IPS-20b (cell line): Measurements from ENCODE around the gene TFAP2D.

Experiments
- H3K27ac ChIP-seq: one replicate; pipeline ENCODE4 v1.5.1; 2013; ENCODE audit warnings: low read length
- H3K27me3 ChIP-seq: 2 replicates; pipeline ENCODE4 v1.6.1; 2013; ENCODE audit warnings: mild to moderate bottlenecking, low read length, inconsistent platforms; ENCODE audit not compliant: insufficient read depth
- H3K36me3 ChIP-seq: 2 replicates; pipeline ENCODE4 v1.6.1; 2013; ENCODE audit warnings: low read depth, mild to moderate bottlenecking, inconsistent platforms, low read length, moderate library complexity; ENCODE audit not compliant: insufficient read depth
- H3K4me1 ChIP-seq: 2 replicates; pipeline ENCODE4 v1.6.1; 2013; ENCODE audit warnings: mild to moderate bottlenecking, control low read depth, inconsistent platforms, low read length, moderate library complexity; ENCODE audit not compliant: insufficient read depth
- H3K4me3 ChIP-seq: 2 replicates; pipeline ENCODE4 v1.5.1; 2013; ENCODE audit warnings: mild to moderate bottlenecking, low read length, inconsistent platforms
- H3K9ac ChIP-seq: 2 replicates; pipeline ENCODE4 v1.6.1; 2013; ENCODE audit warnings: low read depth, mild to moderate bottlenecking, inconsistent platforms, low read length, moderate library complexity
- H3K9me3 ChIP-seq: 2 replicates; pipeline ENCODE4 v1.6.1; 2013; ENCODE audit warnings: mild to moderate bottlenecking, low read depth, low read length, inconsistent platforms; ENCODE audit not compliant: insufficient read depth

TFAP2D gene

GRCh38 chr6:50795574-50795973 lies 82.2 kb downstream of the TFAP2D start:
- Histone ChIP-seq H3K27me3 (no peaks in the 10 kb centered on the region), H3K36me3 (no peaks in the 10 kb centered on the region), H3K9ac (no peak overlapping the region), H3K4me3 (no peak overlapping the region), H3K27ac (no peak overlapping the region), H3K9me3 (no peaks in the 10 kb centered on the region), H3K4me1 (no peaks in the 10 kb centered on the region)

GRCh38 chr6:50804283-50804682 lies 91.0 kb downstream of the TFAP2D start:
- H3K4me1 ChIP-seq, result no peaks in the 10 kb centered on the region
- no peaks in the 10 kb centered on the region for H3K36me3 ChIP-seq
- H3K9me3 ChIP-seq, result no peaks in the 10 kb centered on the region
- no peaks in the 10 kb centered on the region for H3K27me3 ChIP-seq
- H3K4me3 ChIP-seq, result no peak overlapping the region
- no peak overlapping the region for H3K27ac ChIP-seq
- H3K9ac ChIP-seq, result no peak overlapping the region

GRCh38 chr6:50807035-50807434 lies 93.7 kb downstream of the TFAP2D start:
- no peaks in the 10 kb centered on the region; the same call in 1 of the 2 replicates for H3K9me3 ChIP-seq
- no peak overlapping the region for H3K9ac ChIP-seq
- no peaks in the 10 kb centered on the region for H3K27me3 ChIP-seq
- no peak overlapping the region for H3K4me3 ChIP-seq
- H3K27ac ChIP-seq, result no peak overlapping the region
- H3K36me3 ChIP-seq, result no peaks in the 10 kb centered on the region
- no peaks in the 10 kb centered on the region for H3K4me1 ChIP-seq

- H3K9me3 ChIP-seq, result no peaks in the 10 kb centered on the region; the same call in 1 of the 2 replicates
- no peak overlapping the region for H3K9ac ChIP-seq
- peak overlapping the region; percentile 65 for H3K4me3 ChIP-seq
- no peaks in the 10 kb centered on the region; the same call in 1 of the 2 replicates for H3K4me1 ChIP-seq
- no peaks in the 10 kb centered on the region for H3K36me3 ChIP-seq
- H3K27ac ChIP-seq, result no peak overlapping the region
- H3K27me3 ChIP-seq, result peaks cover 75% of the 10 kb centered on the region
Observed at GRCh38 chr6:50815436-50816114, 102.2 kb downstream of the TFAP2D start.

DNA sequence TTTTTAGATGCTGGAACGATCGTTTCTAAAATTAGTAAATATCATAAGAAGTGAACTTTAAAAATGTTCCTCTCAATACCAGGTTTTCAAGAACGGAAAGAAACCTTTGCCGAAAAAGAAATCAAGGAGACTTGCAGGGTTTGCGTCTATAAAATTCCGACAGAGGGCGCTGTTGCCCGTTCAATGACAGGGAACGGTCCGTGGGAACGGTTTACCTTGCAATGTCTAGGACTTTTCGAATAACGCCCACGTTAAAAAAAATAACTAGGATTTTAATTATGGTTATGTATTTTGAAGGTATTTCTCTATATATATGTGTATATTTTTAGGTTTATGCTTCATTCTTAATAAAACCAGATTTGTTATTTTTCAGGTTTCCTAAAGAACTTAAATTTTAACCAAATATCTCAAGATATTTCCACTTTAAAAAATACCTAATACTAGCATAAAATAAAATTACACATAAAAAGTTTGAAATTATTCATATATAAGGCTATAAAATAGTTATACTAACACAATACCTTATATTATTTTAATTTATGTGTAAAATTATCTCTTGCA lies 102.9 kb downstream of the TFAP2D start:
- Histone ChIP-seq H3K4me3 (peak overlapping the region; percentile 65), H3K27me3 (peaks cover 81% of the 10 kb centered on the region), H3K9me3 (no peaks in the 10 kb centered on the region), H3K27ac (no peak overlapping the region), H3K4me1 (no peaks in the 10 kb centered on the region; the same call in 1 of the 2 replicates), H3K36me3 (no peaks in the 10 kb centered on the region), H3K9ac (no peak overlapping the region)

DNA sequence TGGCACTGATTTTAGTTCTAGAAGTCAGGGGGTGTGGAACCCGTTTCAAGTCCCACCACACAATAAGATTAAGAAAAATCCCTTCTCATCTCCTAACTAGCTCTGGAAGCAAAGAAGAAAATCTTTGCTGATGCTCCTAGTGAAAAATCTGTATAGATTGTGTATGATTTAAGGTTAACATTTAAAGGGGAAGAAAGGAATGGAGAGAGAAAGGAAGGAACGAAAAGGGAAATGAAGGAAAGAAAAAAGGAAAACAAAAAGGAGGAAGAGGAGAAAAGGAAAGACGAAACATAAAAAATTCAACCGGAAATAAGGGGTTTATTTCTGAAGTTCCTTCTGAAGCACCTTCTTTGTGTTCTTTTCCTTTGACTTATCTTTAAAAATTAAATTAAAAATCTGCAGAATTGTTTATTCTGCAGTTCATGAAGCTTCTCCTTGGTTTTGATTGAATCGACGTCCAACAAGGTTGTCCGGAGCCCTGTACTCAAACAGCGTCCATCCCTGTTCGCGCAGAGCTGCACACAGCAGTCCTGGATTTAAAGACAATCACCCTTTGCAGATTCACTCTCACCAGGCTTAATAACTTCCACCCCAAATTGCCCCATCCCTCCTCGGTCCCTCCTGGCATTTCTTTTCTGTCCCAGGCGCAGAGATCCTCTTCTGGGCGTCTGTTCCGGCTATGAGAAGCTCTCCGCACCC lies 103.8 kb downstream of the TFAP2D start:
- H3K4me3 ChIP-seq, result no peak overlapping the region
- peaks cover 90% of the 10 kb centered on the region for H3K27me3 ChIP-seq
- H3K27ac ChIP-seq, result no peak overlapping the region
- peaks cover 5% of the 10 kb centered on the region; the same call in 1 of the 2 replicates for H3K4me1 ChIP-seq
- H3K36me3 ChIP-seq, result no peaks in the 10 kb centered on the region
- H3K9me3 ChIP-seq, result no peaks in the 10 kb centered on the region
- H3K9ac ChIP-seq, result no peak overlapping the region

- H3K4me3 ChIP-seq, result no peak overlapping the region
- H3K27me3 ChIP-seq, result peaks cover 95% of the 10 kb centered on the region
- H3K4me1 ChIP-seq, result peaks cover 6% of the 10 kb centered on the region; the same call in 1 of the 2 replicates
- no peak overlapping the region for H3K9ac ChIP-seq
- no peaks in the 10 kb centered on the region for H3K36me3 ChIP-seq
- H3K27ac ChIP-seq, result no peak overlapping the region
- no peaks in the 10 kb centered on the region for H3K9me3 ChIP-seq
Observed at GRCh38 chr6:50817646-50817950, 104.3 kb downstream of the TFAP2D start.

- Histone ChIP-seq H3K4me3 (no peak overlapping the region), H3K9ac (no peak overlapping the region), H3K4me1 (peaks cover 8% of the 10 kb centered on the region; the same call in 1 of the 2 replicates), H3K36me3 (no peaks in the 10 kb centered on the region), H3K27ac (no peak overlapping the region), H3K27me3 (peaks cover 99% of the 10 kb centered on the region), H3K9me3 (no peaks in the 10 kb centered on the region)
Observed at GRCh38 chr6:50818020-50818419, 104.7 kb downstream of the TFAP2D start.

DNA sequence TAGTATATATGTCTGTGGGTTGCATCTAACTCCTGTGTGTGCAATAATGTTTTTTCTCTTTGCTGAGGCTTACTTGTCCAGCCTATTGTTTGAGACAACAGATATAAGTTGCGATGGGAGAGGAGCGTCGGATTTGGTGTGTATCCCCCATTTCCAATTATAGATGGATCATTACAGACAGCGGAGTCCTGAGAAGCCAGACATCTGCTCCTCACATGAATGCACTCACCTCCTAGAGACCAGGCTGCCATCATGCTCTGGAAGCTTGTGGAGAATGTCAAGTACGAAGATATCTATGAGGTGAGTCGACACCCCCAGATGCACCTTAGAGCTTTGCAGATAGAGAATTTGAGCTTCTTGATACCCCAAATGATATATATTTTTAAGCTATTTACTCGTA lies 105.3 kb downstream of the TFAP2D start, which contains the start of gene TFAP2B:
Gene TFAP2B, plus strand, starts transcription at position 199 of the 400 bp plus-strand sequence. Its CDS starts 21 bp downstream, at position 220.
- Histone ChIP-seq H3K9ac (no peak within 1 kb of the TSS), H3K27me3 (peaks cover 100% of the 10 kb centered on the region)

GRCh38 chr6:50819466-50819903 lies 106.2 kb downstream of the TFAP2D start:
- peak overlapping the region; percentile 6; the same call in 1 of the 2 replicates for H3K4me3 ChIP-seq
- no peak overlapping the region for H3K27ac ChIP-seq
- no peaks in the 10 kb centered on the region for H3K36me3 ChIP-seq
- H3K9me3 ChIP-seq, result no peaks in the 10 kb centered on the region
- H3K4me1 ChIP-seq, result peaks cover 18% of the 10 kb centered on the region; the same call in 1 of the 2 replicates
- H3K27me3 ChIP-seq, result peaks cover 100% of the 10 kb centered on the region
- no peak overlapping the region for H3K9ac ChIP-seq

More for the DNA sequence above, 105.3 kb downstream of the TFAP2D start, which contains the start of gene TFAP2B:
- Histone ChIP-seq H3K4me3 (peak within 1 kb of the TSS; percentile 6; the same call in 1 of the 2 replicates), H3K9me3 (no peaks in the 10 kb centered on the region), H3K27ac (no peak within 1 kb of the TSS), H3K4me1 (peaks cover 11% of the 10 kb centered on the region; the same call in 1 of the 2 replicates), H3K36me3 (no peaks in the 10 kb centered on the region)

DNA sequence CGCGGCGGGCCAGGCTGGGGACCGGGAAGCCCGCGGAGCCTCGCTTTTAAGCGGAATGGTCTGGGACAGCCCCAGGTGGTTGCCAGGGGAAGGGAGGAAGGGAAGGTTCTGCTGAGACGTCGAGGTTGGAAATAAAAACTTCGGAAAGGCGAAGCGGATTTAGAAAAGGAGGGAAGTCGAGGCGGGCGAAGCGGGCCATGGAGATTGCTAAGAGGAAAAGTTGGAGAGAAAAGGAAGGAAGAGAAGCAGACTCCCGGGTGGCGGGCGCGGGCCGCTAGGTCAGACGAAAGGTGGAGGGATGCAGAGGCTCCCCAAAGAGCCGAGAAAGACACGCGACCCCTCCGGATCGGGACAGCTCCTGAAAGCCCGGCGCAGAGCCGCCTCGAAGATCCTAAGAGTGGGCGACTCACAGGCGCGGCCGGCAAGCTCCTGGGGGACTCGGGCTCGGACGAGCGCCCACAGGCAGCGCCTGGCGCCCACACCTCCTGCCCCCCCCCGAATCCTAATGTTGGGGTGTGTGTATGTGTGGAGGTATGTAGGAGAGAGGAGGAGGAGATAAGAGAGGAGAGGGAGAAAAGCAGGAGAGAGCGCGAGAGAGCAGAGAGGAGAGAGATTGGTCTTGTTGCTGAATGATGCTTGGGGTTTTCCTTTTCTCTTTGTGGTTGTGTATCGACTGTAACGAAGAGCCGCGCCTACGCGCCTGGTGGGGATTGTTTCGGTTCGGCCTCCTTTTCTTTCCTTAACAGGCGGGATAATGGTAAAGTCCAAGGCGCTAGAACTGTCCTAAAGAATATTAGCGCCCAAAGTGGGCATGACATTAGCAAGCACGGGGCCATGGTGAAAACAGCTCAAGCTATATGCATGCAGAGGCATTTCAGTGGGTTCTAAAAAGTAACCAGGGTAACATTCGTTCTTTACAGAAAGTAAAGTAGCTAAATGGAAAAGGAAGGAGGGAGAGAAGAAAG lies 106.9 kb downstream of the TFAP2D start:
- Histone ChIP-seq H3K9me3 (no peaks in the 10 kb centered on the region), H3K4me3 (peak overlapping the region; percentile 50), H3K27ac (no peak overlapping the region), H3K36me3 (no peaks in the 10 kb centered on the region), H3K4me1 (peaks cover 24% of the 10 kb centered on the region; the same call in 1 of the 2 replicates), H3K27me3 (peaks cover 100% of the 10 kb centered on the region), H3K9ac (no peak overlapping the region)
